Tibial nerve (tissue), 4 donors: ENCODE results near the gene MYH7. TPM values are rescaled to one million over a fixed set of nuclear protein-coding genes. Genes with fewer than 3 reads are reported as not detected.
A peak's percentile ranks its signal among the peaks of the same experiment; 100 is the strongest.

Source experiments
- DNase-seq, 2 donors: peaks; one replicate each; pipeline ENCODE4 v3.0.0-alpha.2; 2019; ENCODE audit warnings: low spot score in 2 of 2
- H3K27ac ChIP-seq, 4 donors: fragments of 200-600 bp; sonication (generic) in 3 of 4; one replicate each; pipeline ENCODE4 v1.5.1; 2017 to 2019; ENCODE audit warnings: mild to moderate bottlenecking in 1 of 4
- H3K27me3 ChIP-seq, 2 donors: fragments of 200-600 bp; sonication (generic) in 1 of 2; one replicate each; pipeline versions ENCODE4 v1.5.1 to v1.6.0; 2017 to 2019
- H3K36me3 ChIP-seq, 3 donors: fragments of 200-600 bp; sonication (generic); one replicate each; pipeline ENCODE4 v1.5.1; 2018 to 2019
- H3K4me1 ChIP-seq, 4 donors: fragments of 200-600 bp; sonication (generic) in 3 of 4; one replicate each; pipeline ENCODE4 v1.5.1; 2017 to 2019
- H3K4me3 ChIP-seq, 4 donors: fragments of 200-600 bp; sonication (generic) in 3 of 4; one replicate each; pipeline ENCODE4 v1.5.1; 2017 to 2019; ENCODE audit warnings: mild to moderate bottlenecking in 1 of 4, moderate library complexity in 1 of 4
- H3K9me3 ChIP-seq, 4 donors: fragments of 200-600 bp; sonication (generic) in 3 of 4; one replicate each; pipeline ENCODE4 v1.5.1; 2017 to 2019
- EP300 ChIP-seq, 2 donors: sonication (generic); formaldehyde crosslinking; IDR thresholded peaks; one replicate each; pipeline ENCODE4 v1.6.1; 2017; ENCODE audit warnings: antibody characterized with exemption in 2 of 2, mild to moderate bottlenecking in 1 of 2
- POLR2A ChIP-seq, 2 donors: fragments of 450-650 bp; IDR thresholded peaks; one replicate each; pipeline ENCODE4 v1.6.1; 2017; ENCODE audit warnings: antibody characterized with exemption in 2 of 2, mild to moderate bottlenecking in 2 of 2, moderate library complexity in 2 of 2
- WGBS, 2 donors: methylation state at CpG; one replicate each; pipeline ENCODE4 v1.1.5; 2018; 5-methylcytosine and 5-hydroxymethylcytosine counted together
- total RNA-seq, 4 donors: library from RNA; depleted of rRNA; stranded (reverse); fragments of >200 nt; gene quantifications; one replicate each; pipeline ENCODE4 v1.1.0, GENCODE V29; 2016
- TF ChIP-seq, protein P1 (sequence below), 5 experiments: fragments of 200-600 bp in 3 of 5; fragments of 450-650 bp in 2 of 5; sonication (generic) in 3 of 5; IDR thresholded peaks; one replicate each; pipeline ENCODE4 v1.5.1; 2016 to 2019; ENCODE audit warnings: antibody characterized with exemption in 5 of 5, mild to moderate bottlenecking in 3 of 5, moderate library complexity in 2 of 5

Gene MYH7
- total RNA-seq, 4 donors from 2014 or later: 0.90 TPM; not detected in 3

DNA sequence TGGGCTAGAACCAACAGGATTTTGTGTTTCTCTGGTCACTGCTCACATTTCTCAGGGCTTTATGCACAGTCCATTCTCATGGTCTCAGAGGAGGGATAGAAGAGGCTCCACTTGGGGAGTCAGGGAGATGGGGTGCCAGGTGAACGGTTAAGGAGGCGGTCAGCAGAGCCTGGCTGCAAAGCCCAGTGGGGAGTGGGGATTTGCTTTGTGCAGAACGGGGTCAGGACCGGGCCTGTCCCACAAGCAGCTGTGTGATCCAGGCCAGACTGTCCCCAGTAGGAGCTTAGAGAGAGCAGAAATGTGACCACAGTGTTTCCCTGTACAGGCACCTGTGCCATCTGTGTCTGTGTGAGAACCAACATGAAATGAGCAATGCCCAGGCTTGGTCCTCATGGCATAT is 54.5 kb downstream of the MYH7 start:
- no peak for DNase-seq
- Histone ChIP-seq H3K4me3 (no peak overlapping the region), H3K27me3 (no peaks in the 10 kb centered on the region), H3K27ac (peak overlapping the region in 2 of 4 donors; percentile 24 to 33), H3K36me3 (no peaks in the 10 kb centered on the region), H3K4me1 (peaks cover 0 to 48% (median 2%) of the 10 kb centered on the region in 4 donors), H3K9me3 (no peaks in the 10 kb centered on the region)
- WGBS, 2 donors: 47 to 73% methylated on average over 4 of the region's 4 CpGs
- no peak for TF ChIP-seq POLR2A (IDR thresholded peaks at IDR 0.05)
- no peak for TF ChIP-seq EP300 (IDR thresholded peaks at IDR 0.05)
- TF ChIP-seq, protein P1, sequence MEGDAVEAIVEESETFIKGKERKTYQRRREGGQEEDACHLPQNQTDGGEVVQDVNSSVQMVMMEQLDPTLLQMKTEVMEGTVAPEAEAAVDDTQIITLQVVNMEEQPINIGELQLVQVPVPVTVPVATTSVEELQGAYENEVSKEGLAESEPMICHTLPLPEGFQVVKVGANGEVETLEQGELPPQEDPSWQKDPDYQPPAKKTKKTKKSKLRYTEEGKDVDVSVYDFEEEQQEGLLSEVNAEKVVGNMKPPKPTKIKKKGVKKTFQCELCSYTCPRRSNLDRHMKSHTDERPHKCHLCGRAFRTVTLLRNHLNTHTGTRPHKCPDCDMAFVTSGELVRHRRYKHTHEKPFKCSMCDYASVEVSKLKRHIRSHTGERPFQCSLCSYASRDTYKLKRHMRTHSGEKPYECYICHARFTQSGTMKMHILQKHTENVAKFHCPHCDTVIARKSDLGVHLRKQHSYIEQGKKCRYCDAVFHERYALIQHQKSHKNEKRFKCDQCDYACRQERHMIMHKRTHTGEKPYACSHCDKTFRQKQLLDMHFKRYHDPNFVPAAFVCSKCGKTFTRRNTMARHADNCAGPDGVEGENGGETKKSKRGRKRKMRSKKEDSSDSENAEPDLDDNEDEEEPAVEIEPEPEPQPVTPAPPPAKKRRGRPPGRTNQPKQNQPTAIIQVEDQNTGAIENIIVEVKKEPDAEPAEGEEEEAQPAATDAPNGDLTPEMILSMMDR (IDR thresholded peaks at IDR 0.05): no peak

DNA sequence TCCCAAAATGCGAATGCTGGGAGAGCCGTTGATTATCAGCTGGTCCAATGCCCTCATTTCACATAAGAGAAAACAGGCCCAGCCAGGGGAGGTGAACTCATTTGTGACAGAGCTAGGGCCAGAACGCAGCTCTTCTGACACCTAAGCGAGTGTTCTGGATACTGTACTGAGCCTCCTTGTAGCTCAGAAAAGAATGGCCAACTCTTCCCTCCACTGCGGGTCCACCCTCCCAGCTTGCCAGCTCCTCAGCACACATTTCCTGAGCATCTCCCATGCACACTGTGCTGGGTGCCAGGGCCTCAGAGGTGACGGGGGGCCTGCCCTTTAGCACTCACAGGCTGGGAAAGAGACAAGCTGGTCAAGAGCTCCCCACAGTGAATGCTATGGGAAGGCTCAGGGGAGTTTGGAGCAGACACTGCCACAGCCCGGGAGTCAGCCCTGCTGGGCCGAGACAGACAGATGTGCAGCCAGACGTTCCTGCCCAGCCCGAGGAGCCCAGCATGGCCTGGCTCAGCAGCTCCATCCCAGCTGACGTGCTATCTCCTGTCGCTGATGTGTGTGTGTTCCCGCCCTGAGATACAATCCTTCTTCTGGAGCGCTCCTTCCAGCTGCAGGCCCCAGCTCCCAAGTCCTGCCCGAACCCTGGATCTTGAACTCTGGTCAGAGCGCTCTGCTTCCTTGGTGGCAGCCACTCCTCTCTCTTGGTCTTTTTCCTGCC is 55.1 kb downstream of the MYH7 start:
- H3K27ac ChIP-seq: peak overlapping the region in 2 of 4 donors; percentile 33 to 90
- H3K27me3 ChIP-seq: no peaks in the 10 kb centered on the region
- 46 to 49% methylated on average over 12 to 16 of the region's 16 CpGs for WGBS, 2 donors
- no peak overlapping the region for H3K4me3 ChIP-seq
- H3K9me3 ChIP-seq: no peaks in the 10 kb centered on the region
- TF ChIP-seq, protein P1 (IDR thresholded peaks at IDR 0.05): no peak
- TF ChIP-seq EP300 (IDR thresholded peaks at IDR 0.05) (no peak), POLR2A (IDR thresholded peaks at IDR 0.05) (no peak)
- H3K4me1 ChIP-seq: peaks cover 0 to 55% (median 5%) of the 10 kb centered on the region in 4 donors
- no peaks in the 10 kb centered on the region for H3K36me3 ChIP-seq
- DNase-seq: no peak

DNA sequence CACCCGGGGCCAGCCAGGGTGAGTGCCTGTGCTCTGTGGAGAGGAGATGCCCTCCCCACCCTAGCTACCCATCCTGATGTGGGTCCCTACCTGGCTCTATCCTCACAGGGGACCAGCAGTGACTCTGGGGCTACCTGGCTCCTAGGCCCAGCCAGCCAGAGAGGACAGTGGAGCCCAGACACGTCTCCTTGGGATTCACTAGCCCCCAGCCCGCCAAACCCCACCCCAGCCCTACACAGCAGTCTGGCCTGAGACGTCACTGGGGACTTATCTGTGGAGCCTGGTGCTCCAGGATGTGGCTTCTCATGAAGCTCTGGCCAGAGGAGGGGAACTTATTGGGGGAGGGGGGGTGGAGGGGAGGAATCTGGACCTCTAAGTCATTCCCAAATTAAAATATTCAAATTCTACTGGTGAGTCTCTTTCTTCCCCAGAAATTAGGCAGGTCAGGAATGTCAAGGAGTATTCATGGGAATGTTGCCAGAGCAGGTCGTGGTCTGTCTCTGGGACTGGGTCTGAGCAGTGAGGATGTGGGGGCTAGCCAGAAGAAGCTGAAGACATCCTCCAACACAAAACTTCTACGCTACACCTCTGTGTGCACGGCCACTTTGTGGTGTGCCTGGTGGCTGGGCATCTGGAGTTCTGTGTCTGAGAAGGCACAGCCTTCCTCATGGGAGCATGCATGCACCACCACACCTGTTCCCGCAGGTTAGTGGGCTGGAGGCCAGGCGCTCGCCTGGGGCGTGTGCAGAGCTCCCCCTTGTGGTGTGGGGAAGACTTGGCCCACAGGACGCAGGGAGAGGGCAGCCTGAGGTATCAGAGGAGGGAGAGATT is 55.9 kb downstream of the MYH7 start:
- Histone ChIP-seq H3K36me3 (no peaks in the 10 kb centered on the region), H3K4me1 (peaks cover 0 to 62% (median 6%) of the 10 kb centered on the region in 4 donors), H3K4me3 (no peak overlapping the region), H3K27ac (peak overlapping the region in 2 of 4 donors; percentile 83 to 90), H3K9me3 (no peaks in the 10 kb centered on the region), H3K27me3 (no peaks in the 10 kb centered on the region)
- TF ChIP-seq, protein P1 (IDR thresholded peaks at IDR 0.05): peak; percentile 85 to 93 (median 88)
- TF ChIP-seq EP300 (IDR thresholded peaks at IDR 0.05) (peak in 1 of 2 donors; percentile 49), POLR2A (IDR thresholded peaks at IDR 0.05) (no peak)
- no peak for DNase-seq
- WGBS, 2 donors: 41 to 48% methylated on average over 12 of the region's 12 CpGs

DNA sequence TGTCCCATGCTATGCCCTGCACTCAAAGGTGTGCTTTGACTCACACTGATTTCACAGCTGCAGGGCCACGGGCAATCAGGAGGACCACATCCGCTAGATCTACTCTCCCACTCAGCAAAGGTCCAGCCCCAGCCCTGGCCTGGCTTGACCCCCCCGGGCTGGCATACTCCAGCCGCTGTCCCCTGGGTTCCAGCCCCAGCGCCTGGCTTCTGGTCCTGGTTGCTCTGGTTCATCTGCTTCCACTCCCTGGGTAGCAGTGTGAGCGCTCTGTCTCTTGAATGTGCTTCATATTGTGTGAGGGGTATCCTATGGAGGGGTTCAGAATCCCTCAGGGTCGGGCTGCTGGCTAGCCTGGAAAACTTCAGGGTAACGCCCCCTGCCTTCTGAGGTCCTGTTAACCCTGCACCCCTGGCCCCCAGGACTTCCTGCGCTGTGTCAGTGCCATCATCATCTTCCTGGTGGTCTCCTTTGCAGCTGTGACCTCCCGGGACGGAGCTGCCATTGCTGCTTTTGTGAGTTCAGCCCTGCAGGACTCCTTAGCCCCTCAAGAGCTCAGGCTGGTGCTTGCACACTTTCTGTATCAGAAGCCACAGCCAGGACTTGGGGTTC is 56.7 kb downstream of the MYH7 start:
- 47 to 60% methylated on average over 11 of the region's 11 CpGs for WGBS, 2 donors
- no peak for DNase-seq
- H3K4me1 ChIP-seq: peaks cover 0 to 62% (median 6%) of the 10 kb centered on the region in 4 donors
- peak overlapping the region in 3 of 4 donors; percentile 66 to 90 (median 83) for H3K27ac ChIP-seq
- TF ChIP-seq EP300 (IDR thresholded peaks at IDR 0.05): no peak
- H3K4me3 ChIP-seq: peak overlapping the region in 3 of 4 donors; percentile 11 to 45 (median 13)
- no peaks in the 10 kb centered on the region for H3K36me3 ChIP-seq
- no peaks in the 10 kb centered on the region for H3K27me3 ChIP-seq
- H3K9me3 ChIP-seq: no peaks in the 10 kb centered on the region
